GM18499 (cell line): ENCODE measurements around the gene ARNT2.
"Not testable (repeated sequence)": the region's sequence is repeated elsewhere in the genome, so short reads cannot be mapped to it uniquely, and the experiment has no call there.

Experiments used
- ATAC-seq: cut with Tn5 transposase; IDR thresholded peaks from one replicate; pipeline ENCODE4 v1.9.1; 2021; ENCODE audit warnings: moderate number of reproducible peaks; ENCODE audit not compliant: insufficient read depth, unreplicated experiment

The ARNT2 gene

DNA sequence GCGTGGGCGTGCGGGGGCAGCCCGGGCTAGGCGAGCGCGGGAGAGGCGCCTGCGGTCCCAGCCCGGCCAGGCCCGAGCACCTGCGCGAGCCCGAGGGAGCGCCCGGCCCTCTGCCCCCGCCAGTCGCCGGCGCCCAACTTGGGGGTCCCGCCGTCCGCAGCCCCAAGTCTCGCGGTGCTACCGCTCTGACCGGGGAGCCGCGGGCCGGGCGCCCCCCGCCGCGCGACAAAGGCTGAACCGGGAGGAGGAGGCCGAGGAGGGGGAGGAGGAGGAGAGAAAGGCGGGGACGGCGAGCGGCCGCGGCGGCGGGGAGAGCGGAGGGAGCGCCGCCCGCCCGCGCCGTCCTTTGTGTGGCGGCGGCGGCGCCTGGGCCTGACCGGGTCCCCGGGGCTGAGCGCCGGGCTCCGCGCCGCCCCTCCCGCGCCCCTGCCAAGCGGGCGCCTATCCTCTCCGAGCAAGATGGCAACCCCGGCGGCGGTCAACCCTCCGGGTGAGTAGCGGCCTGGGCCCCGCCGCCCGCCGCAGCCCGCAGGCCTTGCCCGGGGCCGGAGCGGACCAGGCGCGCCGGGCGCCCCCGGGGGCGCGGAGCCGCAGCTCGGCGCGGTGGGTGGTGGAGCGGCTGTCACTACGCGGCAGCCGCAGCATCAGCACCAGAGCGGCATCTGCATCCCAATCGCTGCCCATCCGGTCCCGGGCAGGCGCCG, at the start of gene ARNT2:
Gene ARNT2, plus strand, starts transcription at position 326 of the 704 bp plus-strand sequence. Its CDS starts 134 bp downstream, at position 460.
- no peak for ATAC-seq

- no peak for ATAC-seq
Observed at GRCh38 chr15:80367094-80367493, 37.1 kb upstream of the ARNT2 start.

GRCh38 chr15:80367661-80368060, 36.5 kb upstream of the ARNT2 start:
- no peak for ATAC-seq

- ATAC-seq, result no peak
Observed at GRCh38 chr15:80371924-80372323, 32.3 kb upstream of the ARNT2 start.

DNA sequence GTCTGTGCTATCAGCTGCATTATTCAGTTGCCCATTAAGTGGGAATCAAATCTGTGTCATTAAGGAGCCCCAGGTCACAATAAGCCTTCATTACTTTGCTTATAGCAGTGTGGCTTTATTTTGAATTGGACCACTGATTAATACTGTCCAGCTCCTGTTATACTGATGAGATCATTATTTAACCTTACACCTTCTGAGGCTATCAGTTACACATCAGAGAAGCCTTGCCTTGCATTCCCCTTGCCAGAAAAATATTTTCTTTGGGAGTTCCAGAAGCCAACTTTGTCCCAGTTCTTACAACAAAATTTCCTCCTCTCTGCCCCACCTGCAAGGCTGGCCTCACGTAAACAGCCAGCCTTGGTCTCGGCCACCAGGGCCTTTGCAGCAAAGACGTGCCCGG, 29.7 kb upstream of the ARNT2 start:
- ATAC-seq, result no peak

- no peak for ATAC-seq
Observed at GRCh38 chr15:80375968-80376891, 28.0 kb upstream of the ARNT2 start.

GRCh38 chr15:80379693-80380092, 24.5 kb upstream of the ARNT2 start:
- no peak for ATAC-seq

DNA sequence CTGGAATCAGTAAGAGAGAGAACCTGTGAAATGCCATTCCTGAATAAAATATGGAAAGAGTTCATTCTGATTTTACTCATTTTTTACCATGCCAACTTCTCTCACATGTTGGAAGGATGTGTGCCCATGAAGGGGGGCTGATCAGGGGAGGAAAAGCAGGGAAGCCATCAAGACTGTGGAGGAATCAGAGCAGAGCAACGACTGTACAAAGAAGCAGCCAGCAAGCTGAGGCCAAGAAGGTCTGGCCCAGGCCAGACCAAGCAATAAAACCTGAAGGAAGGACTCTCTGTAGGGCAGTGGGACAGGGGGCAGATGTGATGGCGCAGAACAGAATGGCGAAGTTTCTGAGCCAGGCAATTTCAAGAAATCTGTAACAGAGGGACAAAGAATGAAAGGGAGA, 24.0 kb upstream of the ARNT2 start:
- ATAC-seq, result no peak

GRCh38 chr15:80382285-80382684, 21.9 kb upstream of the ARNT2 start:
- no peak for ATAC-seq

DNA sequence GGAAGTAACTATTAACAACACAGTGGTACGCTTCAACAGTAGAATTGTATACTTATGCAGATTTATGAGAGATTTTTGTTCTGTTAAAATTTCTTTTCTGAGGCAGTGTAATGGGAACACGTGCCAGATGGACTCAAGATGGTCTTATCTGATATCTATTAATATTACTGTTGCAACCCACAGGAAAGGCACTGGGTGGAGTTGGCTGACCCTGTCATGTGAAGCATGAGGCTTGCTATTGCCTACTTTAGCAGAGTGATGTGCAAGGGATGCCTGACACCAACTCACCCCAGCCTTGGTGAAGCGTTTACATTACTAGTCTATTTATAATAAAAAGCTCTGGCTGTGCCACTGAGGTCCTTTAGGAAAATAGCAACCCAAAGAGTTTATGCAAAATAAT, 19.8 kb upstream of the ARNT2 start:
- no peak for ATAC-seq

DNA sequence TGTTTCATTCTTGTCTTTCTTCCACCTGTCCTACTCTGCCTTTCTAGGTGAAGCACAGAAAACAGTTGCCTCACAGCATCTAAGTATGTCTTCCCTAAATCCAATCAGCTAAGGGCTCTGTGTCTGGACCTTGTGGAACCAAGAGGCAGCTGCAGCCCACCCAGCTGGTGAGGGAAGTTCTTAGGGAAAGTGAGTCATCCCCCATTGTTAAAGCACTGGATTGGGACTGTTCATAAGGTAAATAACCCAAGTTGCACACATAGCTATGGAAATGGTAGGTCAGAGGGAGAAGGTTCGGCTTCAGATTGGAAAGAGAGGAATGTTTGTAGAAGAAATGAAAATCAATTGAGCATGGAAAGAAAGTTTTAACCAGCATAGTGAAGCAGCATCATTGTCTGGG, 18.0 kb upstream of the ARNT2 start:
- ATAC-seq, result no peak

- ATAC-seq, result no peak
Observed at GRCh38 chr15:80388326-80388725, 15.9 kb upstream of the ARNT2 start.

- no peak for ATAC-seq
Observed at GRCh38 chr15:80389370-80389769, 14.8 kb upstream of the ARNT2 start.

DNA sequence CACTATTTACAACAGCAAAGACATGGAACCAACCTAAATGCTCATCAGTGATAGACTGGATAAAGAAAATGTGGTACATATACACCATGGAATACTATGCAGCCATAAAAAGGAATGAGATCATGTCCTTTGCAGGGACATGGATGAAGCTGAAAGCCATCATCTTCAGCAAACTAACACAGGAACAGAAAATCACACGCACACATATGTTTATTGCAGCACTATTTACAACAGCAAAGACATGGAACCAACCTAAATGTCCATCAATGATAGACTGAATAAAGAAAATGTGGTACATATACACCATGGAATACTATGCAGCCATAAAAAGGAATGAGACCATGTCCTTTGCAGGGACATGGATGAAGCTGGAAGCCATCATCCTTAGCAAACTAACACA, 13.2 kb upstream of the ARNT2 start:
- ATAC-seq, result not testable (repeated sequence)

GRCh38 chr15:80395616-80396015, 8.6 kb upstream of the ARNT2 start:
- ATAC-seq, result no peak

DNA sequence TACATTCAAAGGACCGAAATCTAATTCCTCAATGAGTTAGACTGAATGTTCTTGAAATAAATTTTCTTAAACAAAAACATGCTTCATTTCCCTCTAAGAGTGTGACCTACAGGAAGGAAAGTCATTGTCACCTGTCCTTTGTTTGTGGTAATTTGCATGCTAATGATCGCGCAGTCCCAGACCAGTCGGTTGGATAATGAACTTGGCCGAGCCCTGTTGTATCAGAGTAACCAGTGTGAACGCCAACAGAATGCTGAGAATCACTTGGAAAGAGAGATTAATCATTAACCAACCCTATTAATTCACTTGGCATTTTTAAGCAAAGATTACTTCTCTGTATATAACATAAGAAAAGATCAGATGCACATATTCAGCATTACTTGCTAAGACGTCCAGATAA, 8.1 kb upstream of the ARNT2 start:
- no peak for ATAC-seq

- ATAC-seq, result no peak
Observed at GRCh38 chr15:80399508-80399907, 4.7 kb upstream of the ARNT2 start.

DNA sequence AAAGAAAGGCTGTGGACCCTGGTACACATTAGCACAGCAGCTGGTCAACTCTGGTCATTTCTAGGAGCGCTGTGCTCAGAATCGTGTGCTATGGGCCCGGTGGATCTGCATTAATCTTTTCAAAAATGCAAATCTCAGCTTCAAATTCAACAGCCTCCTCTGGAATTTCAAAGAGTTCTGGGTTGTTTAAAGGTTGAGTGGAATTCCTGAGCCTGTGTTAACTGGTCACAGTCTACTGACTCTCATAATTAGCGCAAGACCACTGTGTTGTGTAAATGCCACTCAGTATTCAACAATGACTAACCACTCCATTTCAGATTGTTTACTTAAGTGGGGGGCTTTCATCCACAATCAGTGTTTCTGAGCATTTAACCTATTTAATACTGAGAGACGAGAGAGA, 2.7 kb upstream of the ARNT2 start:
- ATAC-seq, result no peak

DNA sequence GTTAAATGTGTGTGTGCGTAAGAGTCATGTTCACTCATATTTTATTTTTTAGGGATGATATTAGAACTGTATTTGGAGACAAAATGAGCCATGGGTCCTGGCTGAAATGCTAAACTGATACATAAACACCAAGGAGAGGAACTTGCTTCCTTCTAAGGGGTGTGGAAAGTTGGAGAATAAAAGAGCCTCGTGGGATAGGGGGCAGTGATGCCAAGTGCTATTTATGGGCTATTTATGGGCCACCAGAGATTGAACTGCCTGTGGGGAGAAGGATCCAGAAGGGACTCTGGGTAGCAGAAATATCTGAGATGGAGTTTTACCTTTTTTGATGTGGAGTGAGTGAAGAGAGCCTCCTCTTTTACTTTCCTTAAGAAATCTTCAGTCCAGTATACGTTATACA, 1.8 kb upstream of the ARNT2 start:
- ATAC-seq, result no peak

DNA sequence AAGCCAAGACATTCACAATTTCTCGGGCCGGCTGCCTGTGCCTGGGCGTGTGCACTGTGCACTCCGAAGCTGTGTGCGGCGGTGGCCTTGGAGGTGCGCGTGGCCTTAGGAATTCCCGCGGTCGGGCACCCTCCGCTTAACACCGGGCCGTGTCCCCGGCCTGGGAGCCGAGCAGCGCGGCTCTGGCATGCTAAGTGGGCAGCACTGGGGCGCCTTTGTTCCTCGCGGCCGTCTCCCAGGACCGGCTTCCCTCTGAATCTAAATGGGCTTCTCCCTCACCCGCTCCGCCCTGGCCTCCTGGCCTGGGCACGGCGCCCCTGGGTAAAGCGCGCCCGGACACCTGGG, 498 bp upstream of the ARNT2 start:
- ATAC-seq, result no peak

GRCh38 chr15:80404761-80405553, 775 bp downstream of the ARNT2 start:
- no peak for ATAC-seq
